Stimulated activated CD4-positive, alpha-beta T cell treated with anti-CD3 and anti-CD28 coated beads, Interleukin-1b, Interleukin-23, amount 100 ng/mL, for 24 hours (primary cell): ENCODE data around the gene COL19A1.
"Not testable (repeated sequence)": the region's sequence is repeated elsewhere in the genome, so short reads cannot be mapped to it uniquely, and the experiment has no call there.

Experiments used
- DNase-seq, 4 experiments: peaks; one replicate each; pipeline ENCODE4 v3.0.0-alpha.2; 2020; ENCODE audit warnings: low read depth in 4 of 4, low spot score in 1 of 4

Gene COL19A1

DNA sequence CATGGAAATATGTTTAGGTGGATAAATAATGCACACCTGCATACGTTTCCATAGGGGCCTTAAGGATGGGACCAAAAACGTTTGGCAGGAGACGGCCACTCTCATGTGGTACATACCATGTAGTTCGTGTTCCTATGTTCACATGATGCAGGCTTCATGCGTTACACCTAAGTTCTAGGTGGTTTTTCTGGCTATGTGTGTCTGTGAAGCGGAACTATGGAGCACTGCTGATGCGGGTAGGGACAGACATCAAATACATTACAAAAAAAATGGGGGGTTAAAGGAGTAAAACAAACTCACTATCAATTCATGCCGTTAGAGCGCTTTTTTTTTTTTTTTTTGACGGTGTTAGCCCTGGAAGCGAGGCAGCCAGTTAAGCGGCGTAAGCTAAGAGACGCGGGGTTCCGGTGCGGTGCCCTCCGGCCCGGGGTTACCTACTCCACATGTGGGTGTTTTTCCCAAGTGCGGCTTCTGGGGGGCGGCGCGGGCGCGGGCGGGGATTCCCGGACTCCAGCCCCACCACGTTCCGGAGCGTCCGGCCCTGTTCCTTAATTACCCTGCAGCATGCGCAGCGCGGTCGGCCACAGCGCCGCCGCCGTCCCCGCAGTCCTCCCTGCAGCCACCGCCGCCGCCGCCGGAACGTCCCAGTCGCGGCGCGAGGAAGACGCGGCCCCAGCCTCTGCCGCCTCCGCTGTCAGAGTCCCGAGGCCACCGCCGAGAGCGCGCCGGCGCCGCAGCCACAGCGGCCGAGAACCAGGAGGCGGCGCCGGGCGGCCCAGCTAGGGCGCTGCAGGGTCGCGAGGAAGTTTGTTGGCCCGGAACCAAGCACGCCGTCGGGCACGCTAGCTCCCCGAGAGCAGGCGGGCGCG, 648 bp downstream of the COL19A1 start:
- peak in 3 of 4 experiments; percentile 17 to 49 (median 45) for DNase-seq

GRCh38 chr6:69867639-69867976, 1.3 kb downstream of the COL19A1 start:
- DNase-seq = no peak

DNA sequence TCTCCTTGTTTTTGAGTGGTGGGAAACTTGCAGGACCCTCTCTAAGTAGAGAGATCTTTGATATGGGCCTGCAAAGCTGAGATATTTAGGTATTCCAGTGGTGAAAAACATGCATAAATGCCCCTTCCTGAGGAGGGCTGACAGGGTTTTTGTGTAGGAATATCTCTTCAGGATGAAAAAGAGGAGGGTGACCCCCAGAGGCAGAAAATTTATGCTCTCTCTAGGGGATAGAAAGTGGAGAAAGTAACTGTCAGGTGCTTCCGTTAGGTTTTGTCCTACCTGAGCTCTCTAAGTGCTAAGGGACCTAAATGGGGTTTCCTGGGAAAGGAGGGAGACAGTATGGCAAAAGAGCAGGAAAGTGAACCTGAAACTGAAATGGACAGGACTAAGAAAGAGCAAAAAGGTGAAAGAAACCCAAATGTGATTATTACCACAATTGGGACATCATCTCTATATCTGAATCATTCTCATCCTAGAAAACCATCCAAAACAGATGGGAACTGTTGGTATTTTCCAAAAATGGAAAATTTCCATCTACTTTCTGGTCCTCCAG, 2.0 kb downstream of the COL19A1 start:
- no peak for DNase-seq

DNA sequence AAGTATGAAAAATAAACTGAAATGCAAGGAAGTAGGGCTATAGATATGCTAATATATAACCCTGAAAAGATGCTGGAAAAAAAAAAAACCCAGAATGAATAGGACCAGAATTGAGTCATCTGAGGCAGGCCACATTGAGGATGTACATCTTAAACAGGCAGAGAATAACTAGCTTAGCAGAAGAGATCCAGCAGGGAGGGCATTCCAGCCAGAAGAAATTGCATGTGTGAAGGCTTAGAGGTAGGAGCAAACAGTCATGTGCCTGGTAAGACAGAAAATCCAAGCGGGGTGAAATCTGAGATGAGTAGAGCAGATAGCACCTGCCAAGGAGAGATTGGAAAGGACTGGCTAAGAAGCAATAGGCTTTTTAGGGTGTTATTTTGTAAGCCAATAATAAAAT, 2.6 kb downstream of the COL19A1 start:
- no peak for DNase-seq

GRCh38 chr6:69871107-69871506, 4.8 kb downstream of the COL19A1 start:
- DNase-seq = no peak

- DNase-seq = no peak
Measured at GRCh38 chr6:69873291-69873690, 6.9 kb downstream of the COL19A1 start.

DNA sequence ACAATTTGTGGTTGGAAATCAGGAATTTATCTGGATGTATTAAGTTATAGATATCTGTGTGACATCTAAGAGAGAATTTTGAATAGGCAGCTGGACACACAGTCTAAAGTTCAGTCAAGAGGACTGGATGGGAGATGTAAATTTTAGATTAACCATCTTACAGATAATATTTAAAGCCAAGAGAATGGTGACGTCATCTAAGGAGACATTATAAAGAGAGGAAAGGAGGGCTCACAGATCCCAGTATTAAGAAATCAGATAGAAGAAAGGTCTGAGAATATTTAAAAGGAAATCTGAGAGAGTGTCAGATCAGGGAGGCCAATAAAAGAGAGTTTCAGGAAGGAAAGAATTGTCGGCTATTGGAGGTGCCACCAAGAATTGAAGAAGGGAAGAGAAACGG, 9.4 kb downstream of the COL19A1 start:
- no peak for DNase-seq

- no peak for DNase-seq
Measured at GRCh38 chr6:69878795-69879194, 12.4 kb downstream of the COL19A1 start.

DNA sequence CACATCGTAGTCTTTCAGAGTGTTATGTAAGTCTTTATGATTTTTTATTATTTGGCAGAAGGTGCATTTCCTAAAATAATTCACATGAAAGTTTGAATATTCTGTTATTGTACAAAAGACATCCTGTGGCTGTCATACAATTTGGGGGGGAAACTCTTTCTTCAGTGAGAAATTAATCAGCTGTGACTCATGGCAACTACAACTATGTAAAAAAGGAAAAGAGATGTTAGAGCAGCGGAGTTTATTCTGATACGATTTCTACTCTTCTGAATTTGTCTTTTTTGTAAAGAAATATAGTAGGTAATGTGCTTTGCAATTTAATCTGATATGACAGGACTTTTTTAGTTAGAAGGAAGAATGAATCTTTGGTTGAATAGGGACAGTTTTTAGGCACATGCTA, 14.2 kb downstream of the COL19A1 start:
- no peak for DNase-seq

- no peak for DNase-seq
Measured at GRCh38 chr6:69881322-69882151, 15.2 kb downstream of the COL19A1 start.

GRCh38 chr6:69883551-69883950, 17.2 kb downstream of the COL19A1 start:
- DNase-seq = no peak

DNA sequence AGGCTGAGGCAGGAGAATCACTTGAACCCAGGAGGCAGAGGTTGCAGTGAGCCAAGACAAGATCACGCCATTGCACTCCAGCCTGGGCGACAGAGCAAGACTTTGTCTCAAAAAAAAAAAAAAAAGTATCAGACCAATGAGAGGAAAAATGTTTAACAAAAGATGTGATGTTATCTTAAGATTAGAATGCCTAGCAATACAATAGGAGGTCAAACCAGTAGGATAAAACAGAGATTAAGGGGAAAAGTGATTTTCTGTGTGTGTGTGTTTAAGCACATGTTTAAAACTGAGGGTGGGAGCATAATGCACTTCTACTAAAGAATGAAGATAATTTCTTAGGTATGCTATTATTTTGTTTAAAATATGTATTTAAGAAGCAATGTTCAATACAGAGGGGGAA, 17.9 kb downstream of the COL19A1 start:
- no peak for DNase-seq

- DNase-seq = no peak
Measured at GRCh38 chr6:69887026-69887425, 20.7 kb downstream of the COL19A1 start.

DNA sequence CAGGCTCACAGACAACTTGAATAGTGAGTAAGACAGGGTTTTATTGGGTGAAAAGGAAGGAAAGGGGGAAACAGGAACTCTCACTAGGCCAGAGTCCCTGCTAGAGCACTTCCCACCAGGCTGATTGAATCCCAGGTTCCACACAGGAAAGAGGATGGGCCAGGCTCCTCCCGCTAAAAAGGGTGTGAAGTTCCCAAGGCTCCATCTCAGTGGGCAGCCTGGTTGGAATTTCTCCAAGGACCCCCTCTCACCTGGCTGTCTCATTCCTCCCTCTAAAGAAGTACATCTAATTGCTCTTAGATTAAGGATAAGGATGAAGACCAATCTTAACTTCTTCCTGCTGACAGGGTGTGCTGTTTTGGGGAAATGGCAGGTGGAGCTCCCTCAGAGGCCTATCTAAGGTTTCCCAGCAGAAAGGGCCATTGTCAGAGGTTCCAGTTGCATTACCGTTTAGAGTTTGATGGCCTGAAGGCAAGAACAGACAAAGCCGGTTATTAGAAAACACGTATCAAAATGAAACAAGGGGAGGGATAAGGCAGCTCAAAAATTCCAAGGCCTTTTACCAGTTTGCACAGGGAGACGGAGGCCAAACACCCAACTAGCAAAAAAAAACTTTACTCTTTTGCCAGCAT, 21.5 kb downstream of the COL19A1 start:
- DNase-seq = no peak

DNA sequence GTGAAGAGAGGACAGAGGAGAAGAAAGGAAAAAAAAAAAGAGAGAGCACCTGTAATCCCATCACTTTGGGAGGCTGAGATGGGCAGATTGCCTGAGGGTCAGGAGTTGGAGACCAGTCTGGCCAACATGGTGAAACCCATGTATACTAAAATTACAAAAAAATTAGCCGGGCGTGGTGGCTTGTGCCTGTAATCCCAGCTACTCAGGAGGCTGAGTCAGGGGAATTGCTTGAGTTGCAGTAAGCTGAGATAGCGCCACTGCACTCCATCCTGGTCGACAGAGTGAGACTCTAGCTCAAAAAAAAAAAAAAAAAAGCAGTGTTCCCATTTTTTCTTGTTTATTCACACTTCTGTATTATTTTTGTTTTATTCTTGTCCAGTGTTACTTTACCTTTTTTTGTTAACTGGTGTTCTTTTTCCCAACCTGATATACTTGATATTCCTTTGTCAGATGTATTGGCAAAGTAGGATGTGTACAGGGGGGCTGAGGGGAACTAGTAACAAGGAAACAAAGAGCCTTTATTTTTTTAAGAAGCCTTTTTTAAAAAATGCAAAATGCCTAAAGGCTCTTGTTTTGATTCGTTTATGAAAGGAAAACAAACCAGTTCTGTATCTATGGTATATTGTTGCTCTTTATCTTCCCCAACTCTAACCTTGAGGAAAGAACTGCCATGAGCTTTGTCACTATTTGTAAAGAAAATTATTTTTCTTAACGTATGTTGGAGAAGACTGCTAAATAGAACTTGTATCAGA, 22.3 kb downstream of the COL19A1 start:
- DNase-seq = no peak

- DNase-seq = not testable (repeated sequence)
Measured at GRCh38 chr6:69889234-69889974, 23.0 kb downstream of the COL19A1 start.

DNA sequence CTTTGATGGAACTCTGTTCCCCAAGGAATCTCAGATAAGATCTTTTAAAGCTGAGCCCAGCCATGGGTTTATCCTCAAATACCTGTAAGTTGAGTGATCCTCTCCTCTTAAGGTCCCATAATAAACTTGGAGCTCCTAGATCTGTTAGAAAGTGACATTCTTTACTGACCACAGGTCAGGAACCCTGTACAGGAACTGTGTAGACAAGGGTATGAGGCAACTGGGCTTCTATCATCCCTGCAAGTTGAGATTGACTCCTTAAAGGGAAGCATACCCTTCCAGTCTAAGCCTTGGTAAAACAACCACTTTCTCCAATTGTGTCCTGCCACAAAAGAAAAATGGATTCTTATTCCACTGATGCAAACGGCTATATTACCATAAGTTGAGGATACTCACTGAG, 26.2 kb downstream of the COL19A1 start:
- not testable (repeated sequence) for DNase-seq

DNA sequence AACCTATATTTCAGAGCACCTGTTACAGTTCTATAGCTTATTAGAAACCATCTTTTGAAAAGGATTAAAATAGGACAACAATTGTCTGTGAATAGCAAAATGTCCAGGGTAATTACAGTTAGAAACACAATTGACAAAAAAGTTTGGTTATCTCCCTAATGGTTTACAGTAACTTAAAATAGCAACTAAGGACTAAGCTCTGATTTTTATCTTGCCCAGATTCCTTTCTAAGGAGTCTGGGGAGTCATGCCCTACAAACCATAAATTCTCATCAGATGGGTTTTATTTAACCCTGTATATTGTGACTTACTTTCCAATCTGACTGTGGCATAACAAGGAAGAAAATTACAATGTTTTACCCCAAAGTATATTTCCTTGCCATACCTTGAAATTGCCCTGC, 26.9 kb downstream of the COL19A1 start:
- not testable (repeated sequence) for DNase-seq

DNA sequence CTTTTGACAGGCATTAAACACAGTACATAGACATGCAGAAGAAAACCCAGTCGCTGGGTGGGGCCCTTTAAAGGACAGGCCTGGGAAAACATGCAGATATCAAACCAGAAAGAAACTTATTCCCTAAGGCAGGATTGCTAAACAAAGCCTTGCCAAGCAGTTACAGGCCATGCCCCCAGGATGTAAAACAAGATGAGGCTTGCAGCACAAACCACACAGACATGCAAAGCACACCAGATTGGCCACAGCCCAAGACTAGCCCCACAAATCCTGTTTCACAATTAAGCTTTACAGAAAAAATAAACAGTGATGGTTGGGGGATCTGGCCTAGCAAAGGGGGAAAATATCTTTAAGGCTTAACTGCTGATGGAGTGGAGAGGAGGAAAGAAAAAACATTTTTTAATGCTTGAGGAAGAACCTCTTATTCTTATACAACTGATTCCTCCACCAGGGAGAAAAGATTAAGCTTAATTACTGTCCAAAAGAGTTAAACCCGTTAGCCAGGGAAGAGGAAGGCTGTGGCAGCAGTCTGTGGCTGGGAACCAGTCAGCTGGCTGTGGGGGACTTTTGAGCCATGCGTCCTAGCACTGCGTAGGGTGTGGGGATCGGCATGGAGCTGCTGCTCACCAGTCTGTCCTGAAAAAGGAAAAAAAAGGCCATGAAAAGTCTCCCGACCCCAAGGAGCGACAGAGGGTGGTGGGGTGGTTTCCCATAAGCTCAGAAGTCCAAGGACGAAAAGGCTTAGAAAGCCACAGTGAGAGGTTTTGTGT, 28.4 kb downstream of the COL19A1 start:
- no peak for DNase-seq
